H1 (cell line): ENCODE results near the gene NT5C1A. TPM values are rescaled to one million over a fixed set of nuclear protein-coding genes. Genes with fewer than 3 reads are reported as not detected.

Source experiments
- CTCF ChIA-PET: fragments of 300-600 bp; sonication (Branson Sonifier 250); formaldehyde crosslinking; loops from one replicate; lab custom pipeline; 2021; ENCODE audit not compliant: partially characterized antibody; lab: Charles Lee
- POLR2A ChIA-PET: fragments of 300-600 bp; sonication (Branson Sonifier 250); formaldehyde crosslinking; loops from one replicate; lab custom pipeline; 2021; ENCODE audit warnings: inconsistent platforms; ENCODE audit not compliant: partially characterized antibody; lab: Charles Lee
- DNase-seq, 2 experiments: peaks; one replicate each; pipeline versions ENCODE4 v3.0.0 to v3.0.0-alpha.2; 2010 to 2022; ENCODE audit warnings: low spot score in 2 of 2, low read depth in 1 of 2, mixed read lengths in 1 of 2
- FAIRE-seq: peaks from 2 replicates; lab custom pipeline; 2011; peaks lifted over from hg19 to GRCh38; lab: Jason Lieb, UNC
- H2AFZ ChIP-seq: 2 replicates; pipeline ENCODE4 v1.8.1; 2012; ENCODE audit warnings: low read length, inconsistent platforms
- H2AK5ac ChIP-seq: 2 replicates; pipeline ENCODE4 v1.6.1; 2013; ENCODE audit warnings: low read depth, low read length
- H2BK120ac ChIP-seq: replicated peaks from 2 replicates; pipeline ENCODE3; 2013; ENCODE audit warnings: low read depth, low read length, inconsistent platforms
- H2BK12ac ChIP-seq: 2 replicates; pipeline ENCODE4 v1.6.1; 2013; ENCODE audit warnings: low read depth, low read length
- H2BK15ac ChIP-seq: 2 replicates; pipeline ENCODE4 v1.6.1; 2013; ENCODE audit warnings: low read length
- H2BK20ac ChIP-seq: 2 replicates; pipeline ENCODE4 v1.6.1; 2013; ENCODE audit warnings: low read length
- H2BK5ac ChIP-seq: 2 replicates; pipeline ENCODE4 v1.6.1; 2013; ENCODE audit warnings: low read depth, low read length
- H3K14ac ChIP-seq: 2 replicates; pipeline ENCODE4 v1.6.1; 2013; ENCODE audit warnings: inconsistent platforms; ENCODE audit not compliant: insufficient read length
- H3K18ac ChIP-seq: 2 replicates; pipeline ENCODE4 v1.6.1; 2013; ENCODE audit warnings: low read length; ENCODE audit errors: extremely low read depth
- H3K23ac ChIP-seq: 2 replicates; pipeline ENCODE4 v1.6.1; 2013; ENCODE audit warnings: inconsistent platforms; ENCODE audit not compliant: insufficient read length
- H3K23me2 ChIP-seq: 2 replicates; pipeline ENCODE4 v1.6.1; 2013; ENCODE audit warnings: low read depth, low read length
- H3K27ac ChIP-seq: 2 replicates; pipeline ENCODE4 v1.6.1; 2011; ENCODE audit warnings: low read depth, low read length, inconsistent platforms
- H3K27me3 ChIP-seq, 4 experiments: replicated peaks in 1 of 4; 1 replicate in 1 of 4; 2 replicates in 3 of 4; pipeline versions ENCODE4 v1.6.1 to v1.8.1; 2011 to 2013; ENCODE audit warnings: low read length in 3 of 4, mild to moderate bottlenecking in 3 of 4, inconsistent platforms in 2 of 4, mixed read lengths in 2 of 4, moderate library complexity in 1 of 4; ENCODE audit not compliant: control insufficient read depth in 3 of 4, insufficient read depth in 3 of 4; ENCODE audit errors: extremely low read depth in 1 of 4
- H3K36me3 ChIP-seq, 4 experiments: 2 replicates each; pipeline versions ENCODE4 v1.6.1 to v1.8.1; 2011 to 2013; ENCODE audit warnings: mild to moderate bottlenecking in 4 of 4, low read length in 3 of 4, moderate library complexity in 2 of 4, control low read depth in 1 of 4, inconsistent platforms in 1 of 4; ENCODE audit not compliant: insufficient read depth in 4 of 4, control insufficient read depth in 2 of 4
- H3K4ac ChIP-seq: replicated peaks from 2 replicates; pipeline ENCODE3; 2013; ENCODE audit warnings: low read length, low read depth, mixed read lengths, inconsistent platforms; ENCODE audit not compliant: insufficient read length
- H3K4me1 ChIP-seq, 4 experiments: replicated peaks in 1 of 4; 1 replicate in 1 of 4; 2 replicates in 3 of 4; pipeline versions ENCODE4 v1.6.1 to v1.8.1; 2011 to 2013; ENCODE audit warnings: low read length in 3 of 4, inconsistent platforms in 2 of 4, mixed read lengths in 1 of 4; ENCODE audit not compliant: insufficient read depth in 4 of 4, control insufficient read depth in 3 of 4
- H3K4me2 ChIP-seq, 2 experiments: 2 replicates each; pipeline versions ENCODE4 v1.6.1 to v1.8.1; 2011 to 2013; ENCODE audit warnings: low read depth in 2 of 2, low read length in 2 of 2, control low read depth in 1 of 2, inconsistent platforms in 1 of 2, mild to moderate bottlenecking in 1 of 2; ENCODE audit not compliant: insufficient read depth in 1 of 2
- H3K4me3 ChIP-seq, 4 experiments: fragments of 200-600, 300-600 bp in 1 of 4; sonication (generic), shearing (Covaris generic), sonication (Bioruptor Twin) in 1 of 4; 2 replicates each; pipeline versions ENCODE4 v1.5.1 to v1.8.1; 2011 to 2016; ENCODE audit warnings: low read length in 4 of 4, low read depth in 3 of 4, control low read depth in 2 of 4, inconsistent platforms in 2 of 4, mild to moderate bottlenecking in 2 of 4, mixed read lengths in 1 of 4, moderate library complexity in 1 of 4; ENCODE audit not compliant: insufficient read depth in 2 of 4; ENCODE audit errors: extremely low read depth in 1 of 4
- H3K56ac ChIP-seq: replicated peaks from 2 replicates; pipeline ENCODE3; 2013; ENCODE audit warnings: low read depth, mild to moderate bottlenecking, mixed read lengths, low read length, inconsistent platforms; ENCODE audit not compliant: insufficient read length
- H3K79me1 ChIP-seq: 2 replicates; pipeline ENCODE4 v1.6.1; 2013; ENCODE audit warnings: low read depth, low read length, control low read depth
- H3K79me2 ChIP-seq, 2 experiments: 2 replicates each; pipeline versions ENCODE4 v1.6.1 to v1.8.1; 2012 to 2013; ENCODE audit warnings: low read length in 2 of 2, mild to moderate bottlenecking in 2 of 2, inconsistent platforms in 1 of 2; ENCODE audit not compliant: insufficient read depth in 2 of 2, control insufficient read depth in 1 of 2
- H3K9ac ChIP-seq, 4 experiments: replicated peaks in 1 of 4; 1 replicate in 1 of 4; 2 replicates in 3 of 4; pipeline versions ENCODE4 v1.6.1 to v1.8.1; 2011 to 2013; ENCODE audit warnings: low read depth in 3 of 4, low read length in 3 of 4, control low read depth in 2 of 4, mild to moderate bottlenecking in 2 of 4, moderate library complexity in 2 of 4, inconsistent platforms in 1 of 4; ENCODE audit errors: extremely low read depth in 1 of 4
- H3K9me3 ChIP-seq, 2 experiments: 2 replicates each; pipeline versions ENCODE4 v1.6.1 to v1.8.1; 2012 to 2013; ENCODE audit warnings: mild to moderate bottlenecking in 2 of 2, moderate library complexity in 2 of 2, control low read depth in 1 of 2, inconsistent platforms in 1 of 2, low read depth in 1 of 2, low read length in 1 of 2, mixed read lengths in 1 of 2; ENCODE audit not compliant: insufficient read depth in 2 of 2
- H4K20me1 ChIP-seq, 2 experiments: replicated peaks in 1 of 2; 2 replicates each; pipeline versions ENCODE3 to v1.8.1; 2011 to 2013; ENCODE audit warnings: inconsistent platforms in 2 of 2, low read length in 2 of 2, mild to moderate bottlenecking in 1 of 2; ENCODE audit not compliant: insufficient read depth in 2 of 2, control insufficient read depth in 1 of 2
- H4K5ac ChIP-seq: 2 replicates; pipeline ENCODE4 v1.6.1; 2013; ENCODE audit warnings: low read length, low read depth, mixed read lengths, inconsistent platforms; ENCODE audit not compliant: insufficient read length
- H4K8ac ChIP-seq: 2 replicates; pipeline ENCODE4 v1.8.0; 2013; ENCODE audit warnings: mild to moderate bottlenecking, moderate library complexity, low read length, inconsistent platforms; ENCODE audit not compliant: insufficient read depth; ENCODE audit errors: extremely low read depth
- H4K91ac ChIP-seq: replicated peaks from 2 replicates; pipeline ENCODE3; 2013; ENCODE audit warnings: low read length, mixed read lengths, inconsistent platforms; ENCODE audit not compliant: insufficient read length
- CTCF ChIP-seq, 3 experiments: IDR thresholded peaks; 1 replicate in 2 of 3; 2 replicates in 1 of 3; pipeline versions ENCODE4 v1.5.1 to v1.6.1; 2011; ENCODE audit warnings: low read length in 3 of 3, mild to moderate bottlenecking in 3 of 3, inconsistent platforms in 2 of 3, low read depth in 1 of 3, moderate library complexity in 1 of 3; ENCODE audit not compliant: insufficient read depth in 1 of 3; ENCODE audit errors: control extremely low read depth in 1 of 3
- KDM5A ChIP-seq: fragments of 200-600 bp; IDR thresholded peaks from 2 replicates; pipeline ENCODE4 v1.7.1; 2012; ENCODE audit warnings: mild to moderate bottlenecking, low read length, inconsistent platforms, mixed read lengths
- POU5F1 ChIP-seq: IDR thresholded peaks from 2 replicates; pipeline ENCODE4 v1.6.1; 2011; ENCODE audit warnings: low read depth, mild to moderate bottlenecking, low read length, moderate library complexity
- RAD21 ChIP-seq, 2 experiments: IDR thresholded peaks in 1 of 2; conservative IDR thresholded peaks in 1 of 2; 2 replicates each; pipeline ENCODE4 v1.6.1; 2011; ENCODE audit warnings: low read depth in 2 of 2, low read length in 2 of 2, improper control_type of control experiment in 1 of 2, inconsistent platforms in 1 of 2, mild to moderate bottlenecking in 1 of 2, moderate library complexity in 1 of 2
- TAF1 ChIP-seq: IDR thresholded peaks from 2 replicates; pipeline ENCODE4 v1.6.1; 2011; ENCODE audit warnings: mild to moderate bottlenecking, low read depth, low read length
- WGBS, 2 experiments: shearing (Covaris generic) in 1 of 2; methylation state at CpG; one replicate each; pipeline versions ENCODE4 v1.1.6 to v1.1.7; 2013 to 2015; ENCODE audit warnings: low lambda C conversion rate in 2 of 2, mixed read lengths in 2 of 2, inconsistent platforms in 1 of 2, low coverage in 1 of 2, missing lambda C conversion rate in 1 of 2; ENCODE audit not compliant: insufficient replicate concordance in 2 of 2, insufficient coverage in 1 of 2, insufficient read length in 1 of 2; ENCODE audit errors: extremely low coverage in 1 of 2, missing lambda C conversion rate in 1 of 2; 5-methylcytosine and 5-hydroxymethylcytosine counted together
- polyA plus RNA-seq, 7 experiments: library from polyadenylated mRNA; depleted of rRNA in 3 of 7; stranded (reverse) in 5 of 7; unstranded in 2 of 7; fragments of >200 nt in 5 of 7; fragments of 200-250 nt in 2 of 7; gene quantifications; 1 replicate in 5 of 7; 2 replicates in 1 of 7; 4 replicates in 1 of 7; pipeline versions ENCODE4 v1.2.1 to v1.2.3, GENCODE V29; 2011 to 2013; ENCODE audit warnings: missing spikeins in 2 of 7, mixed read lengths in 2 of 7
- total RNA-seq: library from RNA; stranded (reverse); fragmentation: NEBNext Ultra II Directional; extraction: Animal tissue kit (Norgen Biotek cat#: 25700); gene quantifications from 2 replicates; pipeline ENCODE4 v1.2.1, GENCODE V29; 2021

The NT5C1A gene
- total and polyA plus RNA-seq, 2 of the 8 experiments (the other 6 are each of a cell fraction or from before 2014, with no cell fraction given), result not detected

GRCh38 chr1:39720094-39720999 is 48.4 kb upstream of the NT5C1A start:
- Histone ChIP-seq H3K4me3 (no peak overlapping the region), H3K4me2 (no peak overlapping the region), H3K79me2 (no peaks in the 10 kb centered on the region), H3K4ac (no peak overlapping the region), H3K56ac (no peak overlapping the region), H3K27me3 (peaks cover 31 to 66% (median 45%) of the 10 kb centered on the region in 4 experiments), H3K27ac (no peak overlapping the region), H2BK120ac (no peak overlapping the region), H4K5ac (no peak overlapping the region), H3K14ac (no peak overlapping the region), H3K23me2 (no peaks in the 10 kb centered on the region), H3K9ac (no peak overlapping the region), H3K79me1 (no peaks in the 10 kb centered on the region), H4K91ac (no peak overlapping the region), H2AFZ (no peak overlapping the region), H2BK15ac (no peak overlapping the region), H2BK12ac (no peak overlapping the region), H3K36me3 (no peaks in the 10 kb centered on the region), H3K4me1 (no peaks in the 10 kb centered on the region), H3K23ac (no peak overlapping the region), H2AK5ac (no peak overlapping the region), H2BK5ac (no peak overlapping the region), H2BK20ac (no peak overlapping the region), H4K8ac (no peak overlapping the region), H3K9me3 (no peaks in the 10 kb centered on the region), H3K18ac (no peak overlapping the region), H4K20me1 (peaks cover 2 to 10% of the 10 kb centered on the region in 2 experiments)
- POLR2A ChIA-PET, result interaction anchor here (0.6 to 1.0 kb wide), 5 partner anchors 15 to 711 kb away, joined by 3 read pairs; no protein-coding TSS in a partner anchor
- FAIRE-seq, result peak; percentile 83
- DNase-seq, result no peak
- CTCF ChIA-PET, result interaction anchor here (0.6 to 7.8 kb wide), 29 partner anchors 9 to 1392 kb away, joined by 3 to 72 read pairs (median 4); partner anchors contain the start of genes BMP8B and NT5C1A
- WGBS, 2 experiments, result 52% methylated on average over 7 of the region's 7 CpGs; no CpG with 5 or more reads in 1 of the 2 experiments
- TF ChIP-seq CTCF (IDR thresholded peaks at IDR 0.05; ENCODE audit: control extremely low read depth in 1 of 3, insufficient read depth in 1 of 3, low read depth in 1 of 3, low read length in 3 of 3), result peak in 2 of 3 experiments; percentile 29 to 44; a peak in 2 of 4 replicates
- no peak for TF ChIP-seq POU5F1
- no peak for TF ChIP-seq TAF1
- no peak for TF ChIP-seq KDM5A
- TF ChIP-seq RAD21 (IDR thresholded peaks at IDR 0.05 in 1 of 2, conservative IDR thresholded peaks at IDR 0.05 in 1 of 2; ENCODE audit: low read depth in 2 of 2, low read length in 2 of 2), result peak; percentile 66 to 77
